Calu3 (cell line): ENCODE measurements around the gene PBX3. TPM values are rescaled to one million over a fixed set of nuclear protein-coding genes. Genes with fewer than 3 reads are reported as not detected.

Source experiments
- BruUV-seq: library from RNA; stranded (reverse); fragments of 400-500 nt; replicated peaks from 2 replicates; lab custom pipeline; 2021; lab: Mats Ljungman, UMichigan
- CTCF ChIA-PET: fragments of 300-600 bp; sonication (Branson Sonifier 250); formaldehyde crosslinking; loops from one replicate; lab custom pipeline; 2022; ENCODE audit warnings: antibody characterized with exemption; lab: Charles Lee
- DNase-seq: peaks from one replicate; pipeline ENCODE4 v3.0.0; 2022
- H3K27ac Mint-ChIP-seq: one replicate; pipeline ENCODE4 v1.8.0; 2022; ENCODE audit warnings: mixed read lengths; ENCODE audit not compliant: unreplicated experiment
- H3K27me3 Mint-ChIP-seq: one replicate; pipeline ENCODE4 v1.8.0; 2022; ENCODE audit warnings: mixed read lengths; ENCODE audit not compliant: unreplicated experiment
- H3K36me3 Mint-ChIP-seq: one replicate; pipeline ENCODE4 v1.8.0; 2022; ENCODE audit warnings: mild to moderate bottlenecking, moderate library complexity, mixed read lengths; ENCODE audit not compliant: insufficient read depth, unreplicated experiment
- H3K4me1 Mint-ChIP-seq: one replicate; pipeline ENCODE4 v1.8.0; 2022; ENCODE audit warnings: mild to moderate bottlenecking, low read depth, mixed read lengths; ENCODE audit not compliant: unreplicated experiment
- H3K4me3 Mint-ChIP-seq: one replicate; pipeline ENCODE4 v1.8.0; 2022; ENCODE audit warnings: mild to moderate bottlenecking, low read depth, moderate library complexity, mixed read lengths; ENCODE audit not compliant: unreplicated experiment
- H3K9me3 Mint-ChIP-seq: one replicate; pipeline ENCODE4 v1.8.0; 2022; ENCODE audit warnings: low read depth, mixed read lengths; ENCODE audit not compliant: unreplicated experiment
- intact Hi-C: fragments of 100-400 bp; cut with micrococcal nuclease; formaldehyde crosslinking; loops from one replicate; pipeline ENCODE4 v1.10.0; 2022; ENCODE audit not compliant: unreplicated experiment
- total RNA-seq: library from RNA; stranded (reverse); gene quantifications from 2 replicates; pipeline ENCODE4 v1.2.3, GENCODE V29; 2022
- TF ChIP-seq, protein P1 (sequence below): fragments of 200-600 bp; IDR thresholded peaks from one replicate; pipeline ENCODE4 v1.8.0; 2022; ENCODE audit warnings: antibody characterized with exemption; ENCODE audit not compliant: unreplicated experiment

PBX3 gene
- total RNA-seq, 1 experiment from 2014 or later = 8.0 TPM

DNA sequence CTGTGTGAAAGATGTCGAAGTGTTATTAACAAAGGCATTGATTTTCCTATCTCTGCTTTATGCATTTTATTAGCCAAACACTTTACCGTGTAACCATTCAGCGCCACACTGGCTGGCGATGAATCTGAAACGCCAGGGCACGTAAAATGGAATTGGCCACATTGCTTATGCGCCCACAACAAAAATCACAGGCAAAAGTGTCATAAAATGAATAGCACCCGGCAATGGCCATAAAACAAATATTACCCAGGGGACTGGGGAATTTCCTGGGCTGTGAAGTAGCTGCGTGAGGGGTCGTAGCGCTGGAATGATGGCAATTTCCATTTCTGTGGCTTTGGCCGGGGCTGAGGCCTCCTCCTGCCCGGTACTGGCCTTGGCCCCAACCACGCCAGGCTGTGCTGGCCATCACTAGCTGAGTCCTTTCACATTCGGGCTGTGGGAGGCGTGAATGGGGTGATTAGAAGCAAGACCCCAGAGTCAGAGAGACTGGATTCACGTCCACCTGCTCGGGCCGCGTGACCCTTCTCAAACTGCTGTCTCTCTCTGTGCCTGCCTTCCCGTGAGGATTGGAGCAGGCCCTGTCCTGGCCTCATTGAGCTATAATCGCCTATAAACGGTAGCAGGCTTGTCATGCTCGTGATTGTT lies 254.5 kb downstream of the PBX3 start:
- intact Hi-C loops = no loop called here
- TF ChIP-seq, protein P1, sequence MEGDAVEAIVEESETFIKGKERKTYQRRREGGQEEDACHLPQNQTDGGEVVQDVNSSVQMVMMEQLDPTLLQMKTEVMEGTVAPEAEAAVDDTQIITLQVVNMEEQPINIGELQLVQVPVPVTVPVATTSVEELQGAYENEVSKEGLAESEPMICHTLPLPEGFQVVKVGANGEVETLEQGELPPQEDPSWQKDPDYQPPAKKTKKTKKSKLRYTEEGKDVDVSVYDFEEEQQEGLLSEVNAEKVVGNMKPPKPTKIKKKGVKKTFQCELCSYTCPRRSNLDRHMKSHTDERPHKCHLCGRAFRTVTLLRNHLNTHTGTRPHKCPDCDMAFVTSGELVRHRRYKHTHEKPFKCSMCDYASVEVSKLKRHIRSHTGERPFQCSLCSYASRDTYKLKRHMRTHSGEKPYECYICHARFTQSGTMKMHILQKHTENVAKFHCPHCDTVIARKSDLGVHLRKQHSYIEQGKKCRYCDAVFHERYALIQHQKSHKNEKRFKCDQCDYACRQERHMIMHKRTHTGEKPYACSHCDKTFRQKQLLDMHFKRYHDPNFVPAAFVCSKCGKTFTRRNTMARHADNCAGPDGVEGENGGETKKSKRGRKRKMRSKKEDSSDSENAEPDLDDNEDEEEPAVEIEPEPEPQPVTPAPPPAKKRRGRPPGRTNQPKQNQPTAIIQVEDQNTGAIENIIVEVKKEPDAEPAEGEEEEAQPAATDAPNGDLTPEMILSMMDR = no peak
- no peak for DNase-seq
- Mint-ChIP-seq H3K27ac (no peak overlapping the region), H3K4me1 (no peaks in the 10 kb centered on the region), H3K27me3 (peaks cover 28% of the 10 kb centered on the region), H3K9me3 (no peaks in the 10 kb centered on the region), H3K4me3 (no peak overlapping the region), H3K36me3 (no peaks in the 10 kb centered on the region)
- BruUV-seq = no TSS peak
- CTCF ChIA-PET = no interaction called here

GRCh38 chr9:126002476-126003350 lies 255.5 kb downstream of the PBX3 start:
- H3K9me3 Mint-ChIP-seq = no peaks in the 10 kb centered on the region
- H3K36me3 Mint-ChIP-seq = no peaks in the 10 kb centered on the region
- H3K27ac Mint-ChIP-seq = no peak overlapping the region
- H3K4me3 Mint-ChIP-seq = no peak overlapping the region
- CTCF ChIA-PET = no interaction called here
- DNase-seq = no peak
- H3K4me1 Mint-ChIP-seq = no peaks in the 10 kb centered on the region
- H3K27me3 Mint-ChIP-seq = peaks cover 20% of the 10 kb centered on the region
- intact Hi-C loops = no loop called here
- TF ChIP-seq, protein P1 = no peak
- no TSS peak for BruUV-seq

DNA sequence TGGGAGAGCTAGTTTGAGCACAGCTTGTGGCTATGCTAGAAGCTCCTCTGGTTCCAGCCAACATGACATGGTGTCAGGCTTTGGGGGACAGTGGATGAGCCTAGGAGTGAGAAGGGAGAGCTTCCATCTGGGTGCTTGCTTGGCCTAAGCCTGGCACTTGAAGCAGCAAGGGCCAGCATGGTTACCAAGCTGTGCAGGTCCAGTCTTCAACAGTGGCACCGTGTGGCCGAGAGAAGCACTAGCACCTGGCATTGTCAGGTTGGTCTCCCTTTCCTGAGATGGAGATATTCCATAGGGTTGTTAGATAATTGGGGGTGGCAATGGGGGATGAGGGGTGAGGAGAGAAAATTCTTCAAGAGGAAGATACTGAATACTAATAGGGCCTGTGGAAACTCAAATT lies 261.9 kb downstream of the PBX3 start:
- TF ChIP-seq, protein P1 = no peak
- peaks cover 5% of the 10 kb centered on the region for H3K9me3 Mint-ChIP-seq
- no peak overlapping the region for H3K27ac Mint-ChIP-seq
- BruUV-seq = no TSS peak
- CTCF ChIA-PET = no interaction called here
- H3K4me1 Mint-ChIP-seq = no peaks in the 10 kb centered on the region
- no peak for DNase-seq
- intact Hi-C loops = no loop called here
- no peak overlapping the region for H3K4me3 Mint-ChIP-seq
- peaks cover 13% of the 10 kb centered on the region for H3K27me3 Mint-ChIP-seq
- no peaks in the 10 kb centered on the region for H3K36me3 Mint-ChIP-seq

- no peaks in the 10 kb centered on the region for H3K9me3 Mint-ChIP-seq
- H3K4me3 Mint-ChIP-seq = no peak overlapping the region
- intact Hi-C loops = no loop called here
- H3K36me3 Mint-ChIP-seq = no peaks in the 10 kb centered on the region
- H3K27ac Mint-ChIP-seq = no peak overlapping the region
- no peaks in the 10 kb centered on the region for H3K4me1 Mint-ChIP-seq
- TF ChIP-seq, protein P1 = no peak
- no peak for DNase-seq
- CTCF ChIA-PET = no interaction called here
- BruUV-seq = no TSS peak
- H3K27me3 Mint-ChIP-seq = peaks cover 17% of the 10 kb centered on the region
Observed at GRCh38 chr9:126014726-126015125, 267.6 kb downstream of the PBX3 start.
